H1 (cell line): ENCODE measurements around the gene DCDC2C. TPM values are rescaled to one million over a fixed set of nuclear protein-coding genes. Genes with fewer than 3 reads are reported as not detected.

Experiments
- EZH2 ChIP-seq: fragments of 200-600 bp; sonication (generic); IDR thresholded peaks from 2 replicates; pipeline ENCODE4 v1.7.1; 2012; ENCODE audit warnings: low read depth, mild to moderate bottlenecking, moderate library complexity, low read length, inconsistent platforms; ENCODE audit not compliant: severe bottlenecking
- GTF2F1 ChIP-seq: IDR thresholded peaks from 2 replicates; pipeline ENCODE4 v1.6.1; 2012; ENCODE audit warnings: low read depth, low read length, improper control_type of control experiment, borderline replicate concordance
- HDAC2 ChIP-seq, 2 experiments: fragments of 300-600 bp in 1 of 2; sonication (generic) in 1 of 2; IDR thresholded peaks; 2 replicates each; pipeline ENCODE4 v1.6.1; 2011 to 2012; ENCODE audit warnings: low read depth in 2 of 2, low read length in 2 of 2, mild to moderate bottlenecking in 2 of 2, moderate library complexity in 2 of 2, borderline replicate concordance in 1 of 2, inconsistent platforms in 1 of 2
- JUN ChIP-seq: IDR thresholded peaks from 2 replicates; pipeline ENCODE4 v1.6.1; 2011; ENCODE audit warnings: low read depth, mild to moderate bottlenecking, improper control_type of control experiment, low read length
- POU5F1 ChIP-seq: IDR thresholded peaks from 2 replicates; pipeline ENCODE4 v1.6.1; 2011; ENCODE audit warnings: low read depth, mild to moderate bottlenecking, low read length, moderate library complexity
- RAD21 ChIP-seq, 2 experiments: IDR thresholded peaks in 1 of 2; conservative IDR thresholded peaks in 1 of 2; 2 replicates each; pipeline ENCODE4 v1.6.1; 2011; ENCODE audit warnings: low read depth in 2 of 2, low read length in 2 of 2, improper control_type of control experiment in 1 of 2, inconsistent platforms in 1 of 2, mild to moderate bottlenecking in 1 of 2, moderate library complexity in 1 of 2
- SAP30 ChIP-seq: fragments of 300-600 bp; sonication (generic); IDR thresholded peaks from 2 replicates; pipeline ENCODE4 v1.7.1; 2012; ENCODE audit warnings: low read length, moderate library complexity, mild to moderate bottlenecking, inconsistent platforms; ENCODE audit not compliant: insufficient read depth, insufficient replicate concordance
- polyA plus RNA-seq, 7 experiments: library from polyadenylated mRNA; depleted of rRNA in 3 of 7; stranded (reverse) in 5 of 7; unstranded in 2 of 7; fragments of >200 nt in 5 of 7; fragments of 200-250 nt in 2 of 7; gene quantifications; 1 replicate in 5 of 7; 2 replicates in 1 of 7; 4 replicates in 1 of 7; pipeline versions ENCODE4 v1.2.1 to v1.2.3, GENCODE V29; 2011 to 2013; ENCODE audit warnings: missing spikeins in 2 of 7, mixed read lengths in 2 of 7
- total RNA-seq: library from RNA; stranded (reverse); fragmentation: NEBNext Ultra II Directional; extraction: Animal tissue kit (Norgen Biotek cat#: 25700); gene quantifications from 2 replicates; pipeline ENCODE4 v1.2.1, GENCODE V29; 2021
- TF ChIP-seq, protein P1 (sequence below): fragments of 300-600 bp; sonication (generic); IDR thresholded peaks from 2 replicates; pipeline ENCODE4 v1.7.1; 2012; ENCODE audit warnings: low read length, moderate library complexity, mild to moderate bottlenecking, inconsistent platforms; ENCODE audit not compliant: insufficient replicate concordance

Gene DCDC2C
- total and polyA plus RNA-seq, 2 of the 8 experiments (the other 6 are each of a cell fraction or from before 2014, with no cell fraction given) = 0.50 TPM; not detected in 1

DNA sequence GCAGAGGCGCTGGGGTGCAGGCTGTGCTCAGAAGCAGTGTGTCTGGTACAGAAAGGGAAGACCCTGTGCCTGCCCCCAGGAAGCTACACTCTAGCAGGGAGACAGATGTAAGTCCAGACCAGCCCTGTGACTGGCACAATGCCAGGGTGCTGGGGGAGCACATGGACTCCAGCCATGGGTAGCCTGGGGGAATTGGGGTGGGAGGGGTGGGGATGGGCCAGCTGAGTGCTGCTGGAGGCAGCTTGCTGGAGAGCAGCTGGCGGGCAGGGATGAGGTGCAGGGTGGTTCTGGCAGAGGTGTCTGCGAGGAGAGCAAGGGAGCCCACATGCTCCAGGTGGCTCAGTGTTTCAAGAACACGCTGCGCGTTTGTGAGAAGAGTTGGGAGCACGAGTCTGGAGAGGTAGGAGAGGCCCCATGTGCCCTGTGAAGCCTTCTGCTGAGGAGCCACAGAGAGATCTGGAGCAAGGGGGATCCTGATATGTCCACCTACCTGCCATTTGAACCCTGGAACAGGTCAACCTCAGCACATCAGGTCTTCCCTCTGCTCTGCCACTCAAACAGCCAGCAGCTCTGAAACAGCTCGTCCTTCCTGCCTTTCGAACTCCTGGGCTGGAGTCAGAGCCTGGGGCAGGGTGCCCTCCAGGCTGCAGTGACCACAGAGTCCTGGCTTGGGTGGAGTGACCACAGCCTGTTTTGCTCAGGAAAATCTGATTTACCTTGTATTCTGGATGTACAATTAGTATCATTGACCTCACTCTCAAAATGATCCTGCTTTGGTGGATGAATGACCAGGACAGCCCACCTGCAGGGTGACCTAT is 30.3 kb upstream of the DCDC2C start (continued):
- TF ChIP-seq, protein P1, sequence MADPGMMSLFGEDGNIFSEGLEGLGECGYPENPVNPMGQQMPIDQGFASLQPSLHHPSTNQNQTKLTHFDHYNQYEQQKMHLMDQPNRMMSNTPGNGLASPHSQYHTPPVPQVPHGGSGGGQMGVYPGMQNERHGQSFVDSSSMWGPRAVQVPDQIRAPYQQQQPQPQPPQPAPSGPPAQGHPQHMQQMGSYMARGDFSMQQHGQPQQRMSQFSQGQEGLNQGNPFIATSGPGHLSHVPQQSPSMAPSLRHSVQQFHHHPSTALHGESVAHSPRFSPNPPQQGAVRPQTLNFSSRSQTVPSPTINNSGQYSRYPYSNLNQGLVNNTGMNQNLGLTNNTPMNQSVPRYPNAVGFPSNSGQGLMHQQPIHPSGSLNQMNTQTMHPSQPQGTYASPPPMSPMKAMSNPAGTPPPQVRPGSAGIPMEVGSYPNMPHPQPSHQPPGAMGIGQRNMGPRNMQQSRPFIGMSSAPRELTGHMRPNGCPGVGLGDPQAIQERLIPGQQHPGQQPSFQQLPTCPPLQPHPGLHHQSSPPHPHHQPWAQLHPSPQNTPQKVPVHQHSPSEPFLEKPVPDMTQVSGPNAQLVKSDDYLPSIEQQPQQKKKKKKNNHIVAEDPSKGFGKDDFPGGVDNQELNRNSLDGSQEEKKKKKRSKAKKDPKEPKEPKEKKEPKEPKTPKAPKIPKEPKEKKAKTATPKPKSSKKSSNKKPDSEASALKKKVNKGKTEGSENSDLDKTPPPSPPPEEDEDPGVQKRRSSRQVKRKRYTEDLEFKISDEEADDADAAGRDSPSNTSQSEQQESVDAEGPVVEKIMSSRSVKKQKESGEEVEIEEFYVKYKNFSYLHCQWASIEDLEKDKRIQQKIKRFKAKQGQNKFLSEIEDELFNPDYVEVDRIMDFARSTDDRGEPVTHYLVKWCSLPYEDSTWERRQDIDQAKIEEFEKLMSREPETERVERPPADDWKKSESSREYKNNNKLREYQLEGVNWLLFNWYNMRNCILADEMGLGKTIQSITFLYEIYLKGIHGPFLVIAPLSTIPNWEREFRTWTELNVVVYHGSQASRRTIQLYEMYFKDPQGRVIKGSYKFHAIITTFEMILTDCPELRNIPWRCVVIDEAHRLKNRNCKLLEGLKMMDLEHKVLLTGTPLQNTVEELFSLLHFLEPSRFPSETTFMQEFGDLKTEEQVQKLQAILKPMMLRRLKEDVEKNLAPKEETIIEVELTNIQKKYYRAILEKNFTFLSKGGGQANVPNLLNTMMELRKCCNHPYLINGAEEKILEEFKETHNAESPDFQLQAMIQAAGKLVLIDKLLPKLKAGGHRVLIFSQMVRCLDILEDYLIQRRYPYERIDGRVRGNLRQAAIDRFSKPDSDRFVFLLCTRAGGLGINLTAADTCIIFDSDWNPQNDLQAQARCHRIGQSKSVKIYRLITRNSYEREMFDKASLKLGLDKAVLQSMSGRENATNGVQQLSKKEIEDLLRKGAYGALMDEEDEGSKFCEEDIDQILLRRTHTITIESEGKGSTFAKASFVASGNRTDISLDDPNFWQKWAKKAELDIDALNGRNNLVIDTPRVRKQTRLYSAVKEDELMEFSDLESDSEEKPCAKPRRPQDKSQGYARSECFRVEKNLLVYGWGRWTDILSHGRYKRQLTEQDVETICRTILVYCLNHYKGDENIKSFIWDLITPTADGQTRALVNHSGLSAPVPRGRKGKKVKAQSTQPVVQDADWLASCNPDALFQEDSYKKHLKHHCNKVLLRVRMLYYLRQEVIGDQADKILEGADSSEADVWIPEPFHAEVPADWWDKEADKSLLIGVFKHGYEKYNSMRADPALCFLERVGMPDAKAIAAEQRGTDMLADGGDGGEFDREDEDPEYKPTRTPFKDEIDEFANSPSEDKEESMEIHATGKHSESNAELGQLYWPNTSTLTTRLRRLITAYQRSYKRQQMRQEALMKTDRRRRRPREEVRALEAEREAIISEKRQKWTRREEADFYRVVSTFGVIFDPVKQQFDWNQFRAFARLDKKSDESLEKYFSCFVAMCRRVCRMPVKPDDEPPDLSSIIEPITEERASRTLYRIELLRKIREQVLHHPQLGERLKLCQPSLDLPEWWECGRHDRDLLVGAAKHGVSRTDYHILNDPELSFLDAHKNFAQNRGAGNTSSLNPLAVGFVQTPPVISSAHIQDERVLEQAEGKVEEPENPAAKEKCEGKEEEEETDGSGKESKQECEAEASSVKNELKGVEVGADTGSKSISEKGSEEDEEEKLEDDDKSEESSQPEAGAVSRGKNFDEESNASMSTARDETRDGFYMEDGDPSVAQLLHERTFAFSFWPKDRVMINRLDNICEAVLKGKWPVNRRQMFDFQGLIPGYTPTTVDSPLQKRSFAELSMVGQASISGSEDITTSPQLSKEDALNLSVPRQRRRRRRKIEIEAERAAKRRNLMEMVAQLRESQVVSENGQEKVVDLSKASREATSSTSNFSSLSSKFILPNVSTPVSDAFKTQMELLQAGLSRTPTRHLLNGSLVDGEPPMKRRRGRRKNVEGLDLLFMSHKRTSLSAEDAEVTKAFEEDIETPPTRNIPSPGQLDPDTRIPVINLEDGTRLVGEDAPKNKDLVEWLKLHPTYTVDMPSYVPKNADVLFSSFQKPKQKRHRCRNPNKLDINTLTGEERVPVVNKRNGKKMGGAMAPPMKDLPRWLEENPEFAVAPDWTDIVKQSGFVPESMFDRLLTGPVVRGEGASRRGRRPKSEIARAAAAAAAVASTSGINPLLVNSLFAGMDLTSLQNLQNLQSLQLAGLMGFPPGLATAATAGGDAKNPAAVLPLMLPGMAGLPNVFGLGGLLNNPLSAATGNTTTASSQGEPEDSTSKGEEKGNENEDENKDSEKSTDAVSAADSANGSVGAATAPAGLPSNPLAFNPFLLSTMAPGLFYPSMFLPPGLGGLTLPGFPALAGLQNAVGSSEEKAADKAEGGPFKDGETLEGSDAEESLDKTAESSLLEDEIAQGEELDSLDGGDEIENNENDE = no peak
- TF ChIP-seq RAD21 (IDR thresholded peaks at IDR 0.05 in 1 of 2, conservative IDR thresholded peaks at IDR 0.05 in 1 of 2; ENCODE audit: low read depth in 2 of 2, low read length in 2 of 2) (no peak), EZH2 (no peak), POU5F1 (no peak), HDAC2 (IDR thresholded peaks at IDR 0.05; ENCODE audit: borderline replicate concordance in 1 of 2, low read depth in 2 of 2, low read length in 2 of 2) (no peak), GTF2F1 (no peak), SAP30 (no peak), JUN (no peak)
